Right lobe of liver (tissue), 6 donors: ENCODE results near the gene COMT. TPM values are rescaled to one million over a fixed set of nuclear protein-coding genes. Genes with fewer than 3 reads are reported as not detected.

Experiments
- ATAC-seq, 4 donors: fragments of 200-7000 bp; cut with Tn5 transposase; one replicate each; pipeline ENCODE4 v1.9.1; 2020; ENCODE audit warnings: mild to moderate bottlenecking in 4 of 4, moderate library complexity in 4 of 4
- DNase-seq, 3 donors: peaks; one replicate each; pipeline ENCODE4 v3.0.0-alpha.2; 2020
- H3K27ac ChIP-seq, 3 donors: fragments of 200-600 bp; one replicate each; pipeline ENCODE4 v1.8.0; 2022
- H3K27me3 ChIP-seq, 2 donors: fragments of 200-600 bp; one replicate each; pipeline ENCODE4 v1.8.0; 2022
- H3K36me3 ChIP-seq, 4 donors: fragments of 200-600 bp; sonication (generic) in 1 of 4; one replicate each; pipeline versions ENCODE4 v1.5.1 to v1.8.0; 2017 to 2022; ENCODE audit warnings: control low read depth in 1 of 4
- H3K4me1 ChIP-seq, 4 donors: fragments of 200-600 bp; sonication (generic) in 1 of 4; one replicate each; pipeline versions ENCODE4 v1.5.1 to v1.8.0; 2017 to 2022; ENCODE audit warnings: control low read depth in 1 of 4
- H3K4me3 ChIP-seq, 3 donors: fragments of 200-600 bp; one replicate each; pipeline ENCODE4 v1.8.0; 2022
- H3K9me3 ChIP-seq, 4 donors: fragments of 200-600 bp; sonication (generic) in 1 of 4; one replicate each; pipeline versions ENCODE4 v1.5.1 to v1.8.0; 2017 to 2022; ENCODE audit warnings: control low read depth in 1 of 4
- CTCF ChIP-seq, 4 donors: fragments of 200-600 bp in 3 of 4; fragments of 450-650 bp in 1 of 4; IDR thresholded peaks; one replicate each; pipeline versions ENCODE4 v1.5.1 to v1.8.0; 2016 to 2022; ENCODE audit warnings: antibody characterized with exemption in 4 of 4, mild to moderate bottlenecking in 2 of 4
- POLR2A ChIP-seq: fragments of 450-650 bp; IDR thresholded peaks from one replicate; pipeline ENCODE4 v1.6.1; 2017; ENCODE audit warnings: antibody characterized with exemption, mild to moderate bottlenecking
- WGBS: methylation state at CpG from one replicate; pipeline ENCODE4 v1.1.6; 2018; ENCODE audit warnings: low coverage, low lambda C conversion rate; ENCODE audit not compliant: insufficient coverage; ENCODE audit errors: missing lambda C conversion rate; 5-methylcytosine and 5-hydroxymethylcytosine counted together
- intact Hi-C, 2 donors: fragments of 100-400 bp; cut with DNase I; formaldehyde crosslinking; loops; one replicate each; pipeline versions ENCODE4 v1.11.2 to v1.14.1; 2022
- total RNA-seq, 6 experiments: library from RNA; depleted of rRNA in 2 of 6; stranded (reverse); fragments of >200 nt in 2 of 6; fragmentation: NEBNext Ultra II Directional in 3 of 6; extraction: Animal tissue kit (Norgen Biotek cat#: 25700) in 3 of 6; gene quantifications; one replicate each; pipeline versions ENCODE4 v1.1.0 to v1.2.4, GENCODE V29; 2016 to 2023
- donor health status: DM: no; HTN: yes; CAD: no.
- donor health status: DM: no; HTN: no; CAD: no.
- donor health status: DM: no; HTN: no; CAD: no.
- donor health status: DM: no; HTN: yes; CAD: no.
- donor health status: DM: no; HTN: yes; CAD: no.

Gene COMT
- total RNA-seq, 6 experiments from 2014 or later: 144 to 270 (median 200) TPM

- Histone ChIP-seq H3K27me3 (no peaks in the 10 kb centered on the region), H3K36me3 (no peaks in the 10 kb centered on the region), H3K4me1 (peaks cover 0 to 27% (median 11%) of the 10 kb centered on the region in 4 donors), H3K27ac (no peak overlapping the region), H3K4me3 (no peak overlapping the region), H3K9me3 (peaks cover 0 to 9% (median 0%) of the 10 kb centered on the region in 4 donors)
- peak in 1 of 3 donors; percentile 12 for DNase-seq
- 64% methylated on average over 2 of the region's 2 CpGs for WGBS
- ATAC-seq: no peak
- intact Hi-C loops: no loop called here
- TF ChIP-seq POLR2A (no peak), CTCF (IDR thresholded peaks at IDR 0.05) (no peak)
Measured at GRCh38 chr22:20002636-20003035, 61.1 kb downstream of the COMT start.

GRCh38 chr22:20003304-20003703, 61.7 kb downstream of the COMT start:
- peaks cover 0 to 9% (median 0%) of the 10 kb centered on the region in 4 donors for H3K9me3 ChIP-seq
- H3K4me3 ChIP-seq: no peak overlapping the region
- intact Hi-C loops: no loop called here
- no peaks in the 10 kb centered on the region for H3K27me3 ChIP-seq
- H3K4me1 ChIP-seq: peaks cover 0 to 24% (median 11%) of the 10 kb centered on the region in 4 donors
- H3K27ac ChIP-seq: no peak overlapping the region
- TF ChIP-seq CTCF (IDR thresholded peaks at IDR 0.05) (no peak), POLR2A (no peak)
- ATAC-seq: no peak
- H3K36me3 ChIP-seq: no peaks in the 10 kb centered on the region
- 86% methylated on average over 1 of the region's 1 CpG for WGBS
- no peak for DNase-seq

- Histone ChIP-seq H3K27me3 (no peaks in the 10 kb centered on the region), H3K4me3 (no peak overlapping the region), H3K4me1 (peaks cover 0 to 12% (median 6%) of the 10 kb centered on the region in 4 donors), H3K36me3 (no peaks in the 10 kb centered on the region), H3K27ac (no peak overlapping the region), H3K9me3 (peaks cover 0 to 9% (median 0%) of the 10 kb centered on the region in 4 donors)
- DNase-seq (no peak), ATAC-seq (no peak)
- TF ChIP-seq CTCF (IDR thresholded peaks at IDR 0.05) (no peak), POLR2A (no peak)
- intact Hi-C loops: no loop called here
- 94% methylated on average over 3 of the region's 3 CpGs for WGBS
Measured at GRCh38 chr22:20004464-20004863, 62.9 kb downstream of the COMT start.

GRCh38 chr22:20008221-20008995, 66.8 kb downstream of the COMT start:
- TF ChIP-seq CTCF (IDR thresholded peaks at IDR 0.05) (no peak), POLR2A (no peak)
- H3K9me3 ChIP-seq: peaks cover 0 to 8% (median 0%) of the 10 kb centered on the region in 4 donors
- peaks cover 0 to 5% (median 0%) of the 10 kb centered on the region in 4 donors for H3K4me1 ChIP-seq
- ATAC-seq (no peak), DNase-seq (peak in 1 of 3 donors; percentile 44)
- WGBS: 97% methylated on average over 5 of the region's 11 CpGs
- H3K27me3 ChIP-seq: no peaks in the 10 kb centered on the region
- H3K27ac ChIP-seq: no peak overlapping the region
- H3K4me3 ChIP-seq: no peak overlapping the region
- H3K36me3 ChIP-seq: no peaks in the 10 kb centered on the region
- intact Hi-C loops: no loop called here
